GM18526 (cell line): ENCODE measurements around the gene RASSF4.

ENCODE experiments used
- POLR2A ChIP-seq: IDR thresholded peaks from 3 replicates; pipeline ENCODE4 v1.6.1; 2011; ENCODE audit not compliant: insufficient read length; ENCODE audit errors: extremely low read depth

The RASSF4 gene, protein sequence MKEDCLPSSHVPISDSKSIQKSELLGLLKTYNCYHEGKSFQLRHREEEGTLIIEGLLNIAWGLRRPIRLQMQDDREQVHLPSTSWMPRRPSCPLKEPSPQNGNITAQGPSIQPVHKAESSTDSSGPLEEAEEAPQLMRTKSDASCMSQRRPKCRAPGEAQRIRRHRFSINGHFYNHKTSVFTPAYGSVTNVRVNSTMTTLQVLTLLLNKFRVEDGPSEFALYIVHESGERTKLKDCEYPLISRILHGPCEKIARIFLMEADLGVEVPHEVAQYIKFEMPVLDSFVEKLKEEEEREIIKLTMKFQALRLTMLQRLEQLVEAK

DNA sequence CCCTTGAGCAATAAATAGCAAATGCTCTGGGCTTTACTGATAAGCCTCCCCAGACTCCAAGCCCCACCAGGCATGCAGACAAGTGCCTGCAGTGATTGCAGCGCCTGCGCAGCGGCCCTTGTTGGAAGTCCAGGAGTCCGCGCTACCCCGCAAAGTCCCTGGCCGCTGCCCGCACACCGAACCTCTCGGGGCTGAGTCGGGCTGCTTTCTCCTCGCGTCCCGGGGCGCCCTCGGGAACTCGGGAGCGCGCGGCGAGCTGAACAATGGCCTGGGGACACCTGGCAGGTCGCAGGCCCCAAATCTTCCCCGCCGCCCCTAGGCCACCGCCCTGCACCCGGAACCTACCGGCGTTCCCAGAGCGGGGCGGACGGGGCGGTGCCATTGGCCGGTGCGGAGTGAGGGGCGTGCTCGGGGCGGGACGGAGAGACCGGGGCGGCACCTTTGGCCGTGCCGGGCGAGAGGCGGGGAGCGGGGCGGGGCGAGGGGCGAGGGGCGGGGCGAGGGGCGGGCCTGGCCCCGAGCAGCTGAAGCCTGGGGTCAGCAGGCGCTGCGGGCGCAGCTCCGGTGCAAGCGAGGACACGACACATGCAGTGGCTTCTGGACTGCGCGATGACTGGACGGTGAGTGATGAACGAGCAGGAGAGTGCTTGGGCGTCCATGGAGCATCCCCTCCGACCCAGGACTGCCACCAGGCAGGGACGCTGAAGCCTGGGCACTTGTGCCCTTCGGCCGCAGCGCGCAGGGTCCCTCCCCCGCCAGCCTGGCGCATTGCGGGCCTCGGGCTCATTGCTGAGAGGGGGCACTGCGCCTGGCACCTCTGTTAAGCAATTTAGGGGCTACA, at the start of gene RASSF4:
Gene RASSF4, plus strand, starts transcription at position 556 of the 841 bp plus-strand sequence. CDS start 10,401 bp downstream, outside the sequence.
- TF ChIP-seq POLR2A: peak; percentile 90

DNA sequence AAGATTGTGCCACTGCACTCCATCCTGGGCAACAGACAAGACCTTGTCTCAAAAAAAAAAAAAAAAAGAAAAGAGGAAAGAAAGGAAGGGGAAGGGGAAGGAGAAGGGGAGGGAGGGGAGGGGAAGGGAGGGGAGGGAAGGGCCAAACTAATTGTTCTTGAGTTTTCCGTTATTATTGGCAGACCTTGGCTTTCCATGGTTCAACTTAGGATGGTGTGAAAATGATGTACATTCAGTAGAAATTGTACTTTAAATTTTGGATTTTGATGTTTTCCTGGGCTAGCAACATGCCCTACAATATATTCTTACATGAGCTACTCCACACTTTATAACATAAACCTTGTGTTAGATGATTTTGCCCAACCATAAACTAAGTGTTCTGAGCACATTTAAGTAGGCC, 49.7 kb upstream of the RASSF4 start:
- no peak for TF ChIP-seq POLR2A

DNA sequence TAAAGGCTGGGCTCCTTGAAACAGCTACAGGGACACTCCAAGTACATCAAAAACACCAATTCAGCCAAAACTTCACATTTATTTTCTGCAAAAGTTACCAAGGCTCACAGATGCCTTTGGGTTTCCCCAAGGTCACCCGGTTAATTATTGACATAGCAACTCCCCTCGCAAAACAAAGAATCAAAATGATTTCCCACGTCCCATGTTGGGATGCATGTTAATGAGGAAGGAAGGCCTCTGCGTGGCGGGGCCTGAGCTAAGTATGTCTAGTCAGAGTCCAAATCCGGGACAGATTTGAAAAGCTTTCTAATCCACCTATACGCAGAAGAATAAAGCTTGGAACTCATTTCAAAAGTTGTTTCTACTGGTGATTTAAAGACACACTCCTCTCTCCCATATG, 49.0 kb upstream of the RASSF4 start:
- TF ChIP-seq POLR2A: no peak

DNA sequence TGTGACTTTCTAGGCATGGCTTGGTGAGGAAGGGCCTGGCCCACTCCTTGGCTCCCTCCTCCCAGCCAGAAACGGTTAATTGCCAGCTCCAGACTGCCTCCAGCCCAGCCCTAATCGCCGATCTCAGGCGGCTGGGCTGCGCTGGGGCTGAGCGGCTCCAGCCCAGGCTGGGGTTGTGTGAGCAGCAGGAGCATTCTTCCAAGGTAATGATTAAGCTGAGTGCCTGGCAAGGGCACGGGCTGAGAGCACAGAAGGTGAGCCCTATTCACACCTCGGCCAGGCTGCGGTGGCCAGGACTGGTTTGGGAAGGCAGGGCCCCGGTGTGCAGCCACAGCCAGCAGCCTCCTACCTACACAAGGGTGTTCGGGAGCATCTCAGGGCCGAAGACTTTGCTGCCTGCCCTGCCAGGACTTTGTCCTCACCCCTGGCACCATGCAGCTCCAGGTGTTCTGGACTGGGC, 48.5 kb upstream of the RASSF4 start, which contains the start of gene TMEM72:
Gene TMEM72, plus strand, starts transcription at position 257 of the 460 bp plus-strand sequence. Its CDS starts 176 bp downstream, at position 433.
- TF ChIP-seq POLR2A: no peak

DNA sequence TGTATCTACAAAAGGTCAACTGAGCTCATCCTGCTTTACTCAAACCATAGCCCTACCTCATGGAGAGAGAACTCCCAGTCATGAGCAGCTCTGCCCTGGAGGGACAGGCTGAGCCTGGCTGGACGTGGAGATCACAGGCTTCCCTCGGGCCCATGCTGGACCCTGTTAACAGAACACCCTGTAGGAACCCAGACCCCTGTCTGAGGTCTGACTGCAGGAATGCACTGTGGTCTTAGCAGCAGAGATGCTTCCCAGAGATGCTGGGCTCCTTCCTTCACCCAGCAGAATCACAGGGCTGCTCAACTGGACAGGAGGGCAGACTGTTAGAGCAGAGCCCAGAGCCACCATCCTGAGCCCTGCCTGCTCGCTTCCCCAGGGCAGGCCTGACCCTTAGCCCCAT, 47.7 kb upstream of the RASSF4 start:
- no peak for TF ChIP-seq POLR2A

DNA sequence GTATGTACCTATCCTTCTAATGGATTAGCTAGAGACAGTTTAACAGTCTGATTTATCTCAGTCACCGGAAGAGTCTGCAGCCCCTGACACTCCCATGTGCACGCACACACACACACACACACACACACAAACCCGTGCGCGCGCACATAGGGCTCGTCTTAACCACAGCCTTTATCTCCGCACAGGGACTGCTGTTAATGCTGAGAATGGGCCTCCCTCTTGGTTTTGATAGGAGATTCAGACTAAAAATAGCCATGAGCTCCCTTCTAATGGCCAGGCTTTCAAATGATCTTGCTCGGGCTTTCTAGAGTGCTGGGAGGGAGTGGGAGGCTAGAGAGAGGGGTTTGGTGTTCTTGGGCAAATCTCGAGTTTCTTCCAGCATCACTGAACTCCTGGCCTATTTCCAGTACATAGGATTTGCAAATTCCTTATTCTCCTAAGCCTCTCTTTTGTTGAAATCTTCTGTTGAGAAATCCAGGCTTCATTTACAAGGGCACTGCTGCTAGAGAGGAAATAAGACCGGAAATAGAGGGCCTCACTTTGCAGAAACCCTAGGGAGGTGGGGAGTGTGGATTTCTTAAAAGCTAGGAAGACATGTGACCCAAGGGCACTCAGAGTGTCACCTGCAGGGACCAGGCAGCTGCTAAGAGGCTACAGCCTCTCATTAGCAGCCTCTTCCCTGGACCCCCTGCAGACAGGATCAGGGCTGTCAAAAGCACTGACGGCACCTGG, 46.1 kb upstream of the RASSF4 start:
- no peak for TF ChIP-seq POLR2A

DNA sequence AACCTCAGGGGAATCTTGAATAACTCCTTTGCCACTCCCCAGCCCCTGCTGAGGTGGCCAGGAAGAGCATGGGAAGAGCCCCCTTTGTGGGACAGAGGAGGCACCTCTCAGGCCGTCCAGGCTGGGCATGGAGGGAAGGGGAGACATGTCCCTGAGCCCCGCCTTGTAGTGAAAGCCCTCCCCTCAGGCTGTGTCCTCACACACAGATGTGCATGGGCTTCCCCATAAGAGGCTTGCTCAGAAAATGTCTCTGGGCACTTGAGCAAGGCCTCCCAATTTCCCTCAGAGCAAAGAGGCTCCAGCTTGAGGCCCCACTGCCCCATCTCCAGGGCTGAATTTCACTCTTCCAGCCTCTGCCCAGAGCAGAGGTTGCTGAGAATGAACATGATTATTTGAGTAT, 44.7 kb upstream of the RASSF4 start:
- TF ChIP-seq POLR2A: no peak

DNA sequence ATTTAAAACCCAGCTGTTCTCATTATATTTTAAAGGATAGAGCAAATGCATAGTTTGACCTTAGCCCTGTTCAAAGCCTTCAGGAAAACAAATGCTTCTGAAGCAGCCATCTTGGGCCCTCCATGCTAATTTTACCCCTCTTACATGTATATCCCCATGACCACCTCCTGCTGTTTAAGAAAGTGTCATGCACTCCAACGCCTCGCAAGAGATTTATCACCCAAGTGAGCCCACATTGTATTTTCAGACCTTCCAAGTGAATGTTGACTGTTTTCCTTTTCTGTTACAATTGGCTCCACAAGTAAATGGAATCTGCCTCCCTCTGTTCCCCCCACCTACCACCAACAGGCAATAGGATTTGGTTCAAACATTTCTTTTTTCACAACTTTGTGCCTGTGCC, 43.2 kb upstream of the RASSF4 start:
- no peak for TF ChIP-seq POLR2A

DNA sequence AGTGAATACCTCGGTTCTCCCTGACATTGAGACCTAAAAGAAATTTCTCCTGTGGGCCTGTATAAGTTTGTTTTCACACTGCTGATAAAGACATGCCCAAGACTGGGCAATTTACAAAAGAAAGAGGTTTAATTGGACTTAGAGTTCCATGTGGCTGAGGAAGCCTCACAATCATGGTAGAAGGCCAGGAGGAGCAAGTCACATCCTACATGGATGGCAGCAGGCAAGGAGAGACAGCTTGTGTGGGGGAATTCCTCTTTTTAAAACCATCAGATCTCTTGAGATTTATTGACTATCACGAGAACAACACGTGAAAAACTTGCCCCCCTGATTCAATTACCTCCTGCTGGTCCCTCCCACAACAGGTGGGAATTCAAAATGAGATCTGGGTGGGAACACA, 41.8 kb upstream of the RASSF4 start:
- TF ChIP-seq POLR2A: no peak

DNA sequence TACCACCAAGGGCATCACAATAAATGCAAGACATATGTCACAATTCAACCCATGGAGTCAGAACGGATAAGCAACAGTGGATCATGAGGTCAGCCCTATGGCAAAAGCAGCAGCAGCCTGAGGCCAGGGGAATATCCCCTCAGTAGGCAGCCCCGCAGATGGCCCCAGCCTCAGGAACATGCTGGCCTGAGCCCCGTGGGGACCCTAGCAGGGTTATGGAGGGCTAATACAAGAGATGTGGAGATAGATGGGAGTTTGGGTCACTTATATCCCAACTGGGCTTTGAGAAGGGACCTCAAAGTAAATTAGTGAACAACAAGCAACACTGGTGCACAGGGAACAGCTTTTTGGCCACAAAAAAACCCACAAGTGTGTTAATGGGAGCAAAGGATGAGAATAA, 39.4 kb upstream of the RASSF4 start:
- TF ChIP-seq POLR2A: no peak

DNA sequence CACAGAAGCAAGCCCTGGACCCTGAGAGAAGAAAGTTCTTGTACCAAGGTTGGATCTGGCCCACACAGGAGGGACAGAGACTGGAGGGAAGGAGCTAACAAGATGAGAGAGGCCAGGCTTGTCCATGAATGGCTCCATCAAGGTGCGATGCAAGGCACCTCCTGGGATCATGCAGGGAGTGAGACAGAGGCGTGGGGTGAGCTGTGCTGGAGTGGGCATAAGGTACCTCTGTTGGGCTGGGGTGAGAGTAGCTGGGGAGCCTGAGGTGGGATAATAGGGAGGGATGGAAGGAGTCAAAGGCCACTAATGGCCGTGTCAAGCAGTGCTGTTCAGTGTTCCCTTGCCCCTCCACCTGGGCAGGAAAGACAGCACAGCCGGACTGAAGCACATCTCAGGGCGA, 38.5 kb upstream of the RASSF4 start:
- TF ChIP-seq POLR2A: no peak

DNA sequence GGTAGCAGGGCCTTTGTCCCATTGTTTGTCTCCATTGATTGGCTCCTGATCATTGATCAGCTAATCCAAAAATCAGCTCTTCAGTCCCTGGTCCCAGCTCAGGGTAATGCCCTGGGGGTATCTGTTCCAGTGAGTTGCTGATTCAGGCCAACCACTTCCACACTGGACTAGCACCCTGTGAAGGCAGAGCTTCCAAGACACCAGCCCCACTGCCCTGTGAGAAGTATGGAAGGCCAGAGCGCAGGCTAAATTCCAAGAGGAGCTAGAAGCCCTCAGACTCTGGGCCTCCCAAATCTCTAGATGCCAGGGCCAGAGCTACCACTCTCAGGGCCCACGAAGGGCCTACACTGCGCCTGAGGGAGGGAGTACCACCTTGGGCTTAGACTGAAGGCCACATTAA, 38.1 kb upstream of the RASSF4 start:
- no peak for TF ChIP-seq POLR2A

DNA sequence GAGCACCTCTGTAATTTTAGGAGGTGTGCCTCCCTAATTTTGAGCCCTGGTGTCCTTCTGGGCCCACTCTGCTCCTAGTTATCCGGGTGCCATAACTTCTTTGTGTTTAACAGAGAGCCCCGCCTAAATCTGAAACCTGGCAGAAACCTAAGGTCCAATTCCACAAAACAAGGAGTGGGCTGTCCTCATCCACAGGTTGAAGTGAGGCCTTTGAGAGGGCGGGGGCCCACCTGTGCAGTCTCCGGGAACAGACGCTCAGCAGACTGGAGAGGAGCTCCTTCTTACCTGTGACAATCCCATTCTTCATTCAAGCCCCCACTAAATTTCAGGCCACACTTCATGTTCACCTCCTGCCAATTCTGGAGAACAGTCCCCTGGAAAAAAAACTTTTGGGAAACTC, 37.6 kb upstream of the RASSF4 start:
- TF ChIP-seq POLR2A: no peak

DNA sequence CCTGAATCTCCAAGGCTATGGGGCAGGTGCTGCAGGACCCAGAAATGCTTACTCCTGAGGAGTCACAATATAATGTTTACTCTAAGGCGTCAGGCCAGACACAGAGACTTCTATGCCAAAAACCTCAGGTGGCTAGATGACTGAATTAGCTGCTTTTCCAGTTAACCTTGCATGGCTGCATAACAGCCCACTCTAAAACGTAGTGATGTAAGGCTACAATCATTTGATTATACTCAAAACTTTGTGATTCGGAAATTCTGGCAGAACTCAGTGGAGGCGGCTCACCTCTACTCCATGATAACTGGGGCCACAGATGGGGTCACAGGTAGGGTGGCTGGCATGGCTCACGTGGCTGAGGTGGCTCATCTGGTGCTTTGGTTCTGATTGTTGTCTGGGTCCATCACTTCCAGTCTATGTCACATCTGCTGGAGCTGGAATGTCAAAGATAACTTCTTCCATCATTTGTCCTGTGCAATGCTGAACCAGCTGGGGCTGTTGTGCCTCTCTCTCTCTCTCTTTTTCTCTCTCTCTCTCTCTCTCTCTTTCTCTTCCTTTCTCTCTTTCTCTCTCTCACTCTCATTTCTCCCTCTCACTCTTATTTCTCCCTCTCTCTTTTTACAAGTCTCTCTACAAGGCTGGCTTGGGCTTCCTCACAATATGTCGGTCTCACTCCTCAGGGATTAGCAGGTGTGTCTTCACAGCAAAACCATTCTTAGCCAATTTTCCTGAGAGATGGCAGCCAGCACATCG, 36.6 kb upstream of the RASSF4 start:
- no peak for TF ChIP-seq POLR2A

DNA sequence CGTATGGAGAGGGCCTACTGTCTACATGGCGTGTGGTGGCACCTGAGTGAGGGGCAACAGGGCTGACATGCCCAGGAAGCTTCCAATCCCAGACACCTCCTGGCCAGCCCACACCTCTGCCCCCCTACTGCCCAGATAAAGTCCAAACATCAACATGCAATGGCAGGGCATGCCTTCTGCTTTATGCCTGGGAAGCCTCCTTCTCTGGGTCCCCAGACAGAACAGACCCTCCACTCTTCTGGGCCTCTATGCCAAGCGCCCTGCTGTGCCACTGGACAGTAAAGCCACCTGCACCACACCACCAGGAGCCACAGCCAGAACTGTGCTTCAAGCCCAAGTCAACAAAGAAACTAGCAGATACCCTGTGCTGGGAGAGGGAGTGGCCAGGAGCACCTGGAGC, 36.0 kb upstream of the RASSF4 start:
- TF ChIP-seq POLR2A: no peak

DNA sequence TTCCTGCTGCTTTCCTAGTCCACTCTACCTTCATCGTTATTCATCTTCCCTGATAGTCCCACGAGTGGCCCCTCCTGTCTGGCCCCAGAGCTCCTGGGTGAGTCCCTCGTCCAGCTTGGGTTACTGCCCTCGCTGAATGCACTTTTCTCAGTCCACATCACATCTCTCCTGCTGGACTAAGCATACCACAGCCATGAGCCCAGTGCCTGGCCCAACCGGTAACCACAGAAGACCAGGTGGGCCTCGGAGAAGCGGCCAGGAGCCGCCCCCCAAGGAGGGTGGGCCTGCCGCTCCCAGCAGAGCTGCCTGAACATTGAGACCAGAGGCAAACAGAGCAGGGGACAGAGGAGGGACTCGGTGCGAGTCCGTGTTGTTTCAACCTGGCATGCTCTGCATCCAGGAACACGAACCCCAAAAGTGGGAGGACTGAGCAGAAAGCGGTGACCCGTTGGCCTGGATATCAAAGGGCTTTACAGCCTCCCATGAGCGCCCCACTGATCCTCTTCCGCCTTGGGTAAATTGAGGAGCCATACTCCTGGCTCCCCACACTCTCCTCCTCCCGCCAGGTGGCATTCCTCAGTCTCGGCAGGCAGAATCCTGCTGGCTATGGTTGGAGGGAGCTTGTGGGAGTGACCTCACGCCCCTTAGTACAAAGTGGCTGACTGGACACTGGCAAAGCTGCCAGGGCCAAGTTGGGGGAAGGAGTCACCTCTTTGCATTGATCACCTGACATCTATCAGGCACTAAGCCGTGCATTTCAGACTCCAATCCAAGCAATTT, 35.2 kb upstream of the RASSF4 start:
- no peak for TF ChIP-seq POLR2A
